Glutamatergic neuron (in vitro differentiated cells): ENCODE results near the gene COL13A1. TPM values are rescaled to one million over a fixed set of nuclear protein-coding genes. Genes with fewer than 3 reads are reported as not detected.

ENCODE experiments used
- DNase-seq: peaks from one replicate; pipeline ENCODE4 v3.0.0; 2022
- H3K27ac Mint-ChIP-seq: one replicate; pipeline ENCODE4 v1.8.0; 2020; ENCODE audit warnings: mild to moderate bottlenecking, mixed read lengths, inconsistent platforms; ENCODE audit not compliant: unreplicated experiment
- H3K27me3 Mint-ChIP-seq: one replicate; pipeline ENCODE4 v1.8.0; 2020; ENCODE audit warnings: mild to moderate bottlenecking, moderate library complexity, mixed read lengths, inconsistent platforms; ENCODE audit not compliant: unreplicated experiment
- H3K36me3 Mint-ChIP-seq: one replicate; pipeline ENCODE4 v1.8.0; 2020; ENCODE audit warnings: mild to moderate bottlenecking, mixed read lengths, inconsistent platforms; ENCODE audit not compliant: unreplicated experiment
- H3K4me1 Mint-ChIP-seq: one replicate; pipeline ENCODE4 v1.8.0; 2020; ENCODE audit warnings: mild to moderate bottlenecking, low read depth, mixed read lengths, inconsistent platforms; ENCODE audit not compliant: unreplicated experiment
- H3K4me3 Mint-ChIP-seq: one replicate; pipeline ENCODE4 v1.8.0; 2020; ENCODE audit warnings: mild to moderate bottlenecking, mixed read lengths, inconsistent platforms; ENCODE audit not compliant: unreplicated experiment
- H3K9me3 Mint-ChIP-seq: one replicate; pipeline ENCODE4 v1.8.0; 2020; ENCODE audit warnings: mild to moderate bottlenecking, moderate library complexity, mixed read lengths, inconsistent platforms; ENCODE audit not compliant: unreplicated experiment
- CTCF ChIP-seq: fragments of 200-600 bp; sonication (generic); IDR thresholded peaks from one replicate; pipeline ENCODE4 v1.5.0; 2021; ENCODE audit not compliant: partially characterized antibody, unreplicated experiment
- total RNA-seq: library from RNA; stranded (reverse); fragmentation: NEBNext Ultra II Directional; extraction: Animal tissue kit (Norgen Biotek cat#: 25700); gene quantifications from one replicate; pipeline ENCODE4 v1.2.1, GENCODE V29; 2021; ENCODE audit not compliant: unreplicated experiment

The COL13A1 gene
- total RNA-seq, 1 donor from 2014 or later: 8.5 TPM

GRCh38 chr10:69907517-69907916 is 105.8 kb downstream of the COL13A1 start:
- TF ChIP-seq CTCF: no peak
- Mint-ChIP-seq H3K4me1 (peaks cover under 1% of the 10 kb centered on the region), H3K4me3 (no peak overlapping the region), H3K36me3 (no peaks in the 10 kb centered on the region), H3K27ac (no peak overlapping the region), H3K27me3 (peaks cover 3% of the 10 kb centered on the region), H3K9me3 (peaks cover 4% of the 10 kb centered on the region)
- DNase-seq: no peak

- no peak for TF ChIP-seq CTCF
- Mint-ChIP-seq H3K27me3 (peaks cover 3% of the 10 kb centered on the region), H3K4me1 (peaks cover 7% of the 10 kb centered on the region), H3K9me3 (peaks cover 4% of the 10 kb centered on the region), H3K36me3 (no peaks in the 10 kb centered on the region), H3K27ac (no peak overlapping the region), H3K4me3 (no peak overlapping the region)
- no peak for DNase-seq
Observed at GRCh38 chr10:69908124-69908523, 106.4 kb downstream of the COL13A1 start.

GRCh38 chr10:69910561-69910960 is 108.9 kb downstream of the COL13A1 start:
- H3K36me3 Mint-ChIP-seq: no peaks in the 10 kb centered on the region
- no peak overlapping the region for H3K4me3 Mint-ChIP-seq
- no peak for DNase-seq
- H3K27ac Mint-ChIP-seq: no peak overlapping the region
- no peak for TF ChIP-seq CTCF
- peaks cover 10% of the 10 kb centered on the region for H3K4me1 Mint-ChIP-seq
- H3K9me3 Mint-ChIP-seq: peaks cover 2% of the 10 kb centered on the region
- peaks cover 6% of the 10 kb centered on the region for H3K27me3 Mint-ChIP-seq

GRCh38 chr10:69911613-69912528 is 110.2 kb downstream of the COL13A1 start:
- Mint-ChIP-seq H3K4me3 (no peak overlapping the region), H3K27me3 (peaks cover 6% of the 10 kb centered on the region), H3K36me3 (no peaks in the 10 kb centered on the region), H3K27ac (no peak overlapping the region), H3K9me3 (peaks cover 2% of the 10 kb centered on the region), H3K4me1 (peaks cover 10% of the 10 kb centered on the region)
- DNase-seq: no peak
- TF ChIP-seq CTCF: no peak

GRCh38 chr10:69912589-69912988 is 110.9 kb downstream of the COL13A1 start:
- Mint-ChIP-seq H3K4me1 (peaks cover 10% of the 10 kb centered on the region), H3K4me3 (no peak overlapping the region), H3K36me3 (no peaks in the 10 kb centered on the region), H3K27ac (no peak overlapping the region), H3K9me3 (peaks cover 2% of the 10 kb centered on the region), H3K27me3 (peaks cover 6% of the 10 kb centered on the region)
- DNase-seq: no peak
- no peak for TF ChIP-seq CTCF
